Measurements from ENCODE around the gene FOXK2. TPM values are rescaled to one million over a fixed set of nuclear protein-coding genes. Genes with fewer than 3 reads are reported as not detected.

FOXK2 gene
- total RNA-seq, 4 donors from 2014 or later: 40.6 to 67.7 (median 61.1) TPM

DNA sequence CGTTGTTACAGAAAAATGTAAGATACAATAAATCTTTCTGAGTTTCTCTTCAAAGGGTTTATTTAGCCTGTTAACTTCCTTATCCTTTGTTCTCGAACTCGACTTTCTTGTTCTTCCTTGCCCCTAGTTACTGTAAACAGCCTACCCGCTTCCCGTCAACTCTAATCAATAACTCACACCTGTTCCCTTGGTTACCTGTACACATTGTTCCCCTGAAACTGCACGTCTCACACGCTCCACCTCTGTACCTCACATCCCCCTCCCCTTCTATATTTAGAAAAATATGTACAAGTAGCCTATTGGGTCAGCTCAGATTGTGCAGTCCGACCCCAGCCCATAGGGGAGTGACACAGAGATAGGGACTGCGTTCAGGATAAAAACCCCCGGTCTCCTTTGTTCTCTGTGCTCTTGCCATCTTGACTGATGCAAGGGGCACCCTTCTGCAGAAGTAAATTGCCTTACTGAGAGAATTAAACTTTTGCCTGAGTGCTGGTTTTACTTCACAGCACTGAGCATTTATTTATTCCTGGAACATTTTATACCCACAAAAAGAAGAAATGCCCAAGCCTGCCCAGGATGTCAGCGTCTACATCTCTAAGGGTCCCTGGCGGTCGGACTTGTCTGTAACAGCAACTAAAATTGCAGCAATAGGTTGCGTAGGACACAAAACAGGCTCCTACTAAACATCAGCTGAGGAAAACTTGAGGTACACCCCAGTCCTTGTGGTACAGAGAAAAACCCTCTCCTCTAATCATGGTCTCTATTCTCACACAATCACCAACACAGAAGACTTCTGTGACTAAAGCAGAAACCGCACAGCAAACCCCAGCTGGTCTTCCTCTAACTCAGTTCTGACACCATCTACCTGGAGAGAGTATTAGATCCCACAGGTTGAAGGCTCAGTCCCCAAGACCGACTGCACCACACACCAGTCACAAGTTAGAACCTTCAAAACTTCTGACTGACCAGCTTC, 117.4 kb downstream of the FOXK2 start:
- H3K36me3 ChIP-seq: peaks cover 0 to 57% (median 0%) of the 10 kb centered on the region in 3 donors
- H3K4me3 ChIP-seq: no peak overlapping the region
- no peaks in the 10 kb centered on the region for H3K9me3 ChIP-seq
- H3K27ac ChIP-seq: peak overlapping the region in 1 of 4 donors; percentile 31
- no peaks in the 10 kb centered on the region for H3K4me1 ChIP-seq
- TF ChIP-seq POLR2A (IDR thresholded peaks at IDR 0.05): no peak
- TF ChIP-seq CTCF (IDR thresholded peaks at IDR 0.05): no peak
- no peak for DNase-seq
- H3K27me3 ChIP-seq: no peaks in the 10 kb centered on the region

GRCh38 chr17:82638183-82638773, 118.7 kb downstream of the FOXK2 start:
- Histone ChIP-seq H3K4me3 (no peak overlapping the region), H3K27me3 (no peaks in the 10 kb centered on the region), H3K36me3 (peaks cover 0 to 67% (median 0%) of the 10 kb centered on the region in 3 donors), H3K4me1 (no peaks in the 10 kb centered on the region), H3K27ac (no peak overlapping the region), H3K9me3 (no peaks in the 10 kb centered on the region)
- DNase-seq: no peak
- TF ChIP-seq POLR2A (IDR thresholded peaks at IDR 0.05) (no peak), CTCF (IDR thresholded peaks at IDR 0.05) (no peak)

- Histone ChIP-seq H3K27ac (no peak overlapping the region), H3K4me3 (no peak overlapping the region), H3K27me3 (no peaks in the 10 kb centered on the region), H3K4me1 (no peaks in the 10 kb centered on the region), H3K9me3 (no peaks in the 10 kb centered on the region), H3K36me3 (peaks cover 0 to 67% (median 0%) of the 10 kb centered on the region in 3 donors)
- no peak for DNase-seq
- no peak for TF ChIP-seq POLR2A (IDR thresholded peaks at IDR 0.05)
- no peak for TF ChIP-seq CTCF (IDR thresholded peaks at IDR 0.05)
Measured at GRCh38 chr17:82639628-82640027, 120.1 kb downstream of the FOXK2 start.

DNA sequence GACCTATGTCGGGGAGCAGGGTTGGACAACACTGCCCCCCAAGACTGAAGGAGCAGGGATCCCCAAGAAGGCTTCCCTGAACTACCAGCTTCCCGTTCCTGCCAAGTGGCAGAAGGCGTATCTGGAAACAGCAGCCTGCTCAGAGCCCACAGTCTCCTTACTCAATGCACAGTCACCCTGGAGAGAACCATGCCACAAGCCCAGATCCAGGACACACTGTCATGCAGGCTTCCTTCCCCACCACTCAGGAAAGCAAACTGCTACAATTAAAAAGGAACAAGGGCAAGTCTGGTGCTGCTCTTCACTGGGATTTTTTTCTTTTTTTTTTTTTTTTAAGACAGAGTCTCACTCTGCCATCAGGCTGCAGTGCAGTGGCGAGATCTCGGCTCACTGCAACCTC, 120.5 kb downstream of the FOXK2 start:
- H3K27ac ChIP-seq: no peak overlapping the region
- no peaks in the 10 kb centered on the region for H3K9me3 ChIP-seq
- H3K27me3 ChIP-seq: no peaks in the 10 kb centered on the region
- TF ChIP-seq POLR2A (IDR thresholded peaks at IDR 0.05): no peak
- TF ChIP-seq CTCF (IDR thresholded peaks at IDR 0.05): no peak
- peaks cover 0 to 68% (median 0%) of the 10 kb centered on the region in 3 donors for H3K36me3 ChIP-seq
- no peaks in the 10 kb centered on the region for H3K4me1 ChIP-seq
- H3K4me3 ChIP-seq: no peak overlapping the region
- no peak for DNase-seq

DNA sequence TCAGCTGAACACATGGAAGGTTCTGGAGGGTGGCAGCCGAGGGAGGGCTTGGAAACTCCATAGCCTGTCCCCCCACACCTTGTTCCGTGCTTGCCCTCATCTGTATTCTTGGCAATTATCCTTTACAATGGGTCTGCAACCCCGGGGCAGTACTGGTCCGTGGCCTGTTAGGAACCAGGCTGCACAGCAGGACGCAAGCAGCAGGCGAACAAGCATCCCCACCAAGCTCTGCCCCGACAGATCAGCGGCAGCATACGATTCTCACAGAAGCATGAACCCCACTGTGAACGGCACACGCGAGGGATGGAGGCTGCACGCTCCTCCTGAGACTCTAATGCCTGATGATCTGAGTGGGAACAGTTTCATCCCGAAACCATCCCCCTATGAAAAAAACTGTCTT, 122.5 kb downstream of the FOXK2 start:
- no peak for DNase-seq
- peaks cover 0 to 18% (median 6%) of the 10 kb centered on the region in 4 donors for H3K4me1 ChIP-seq
- no peak overlapping the region for H3K4me3 ChIP-seq
- H3K27ac ChIP-seq: no peak overlapping the region
- peaks cover 0 to 68% (median 0%) of the 10 kb centered on the region in 3 donors for H3K36me3 ChIP-seq
- no peak for TF ChIP-seq CTCF (IDR thresholded peaks at IDR 0.05)
- TF ChIP-seq POLR2A (IDR thresholded peaks at IDR 0.05): no peak
- H3K27me3 ChIP-seq: no peaks in the 10 kb centered on the region
- no peaks in the 10 kb centered on the region for H3K9me3 ChIP-seq
